Hepatocyte (in vitro differentiated cells): ENCODE results near the gene WDR81. TPM values are rescaled to one million over a fixed set of nuclear protein-coding genes. Genes with fewer than 3 reads are reported as not detected.
A peak's percentile ranks its signal among the peaks of the same experiment; 100 is the strongest.

Experiments
- DNase-seq: peaks from one replicate; pipeline ENCODE4 v3.0.0-alpha.2; 2016; ENCODE audit warnings: low spot score
- H2AFZ ChIP-seq: fragments of 200-600 bp; sonication (generic); 2 replicates; pipeline ENCODE4 v1.6.0; 2016; ENCODE audit warnings: antibody characterized with exemption, mild to moderate bottlenecking
- H3K27ac ChIP-seq: fragments of 200-600 bp; sonication (generic); 2 replicates; pipeline ENCODE4 v1.5.1; 2016; ENCODE audit warnings: mild to moderate bottlenecking
- H3K27me3 ChIP-seq: fragments of 200-600 bp; sonication (generic); 2 replicates; pipeline ENCODE4 v1.6.1; 2016
- H3K36me3 ChIP-seq: fragments of 200-600 bp; sonication (generic); replicated peaks from 2 replicates; pipeline ENCODE4 v1.5.1; 2016; ENCODE audit warnings: low read depth; ENCODE audit not compliant: insufficient read depth
- H3K4me1 ChIP-seq: fragments of 200-600 bp; sonication (generic); 2 replicates; pipeline ENCODE4 v1.5.1; 2016; ENCODE audit warnings: mild to moderate bottlenecking, moderate library complexity; ENCODE audit not compliant: insufficient read depth
- H3K4me2 ChIP-seq: fragments of 200-600 bp; sonication (generic); 2 replicates; pipeline ENCODE4 v1.6.0; 2016
- H3K4me3 ChIP-seq: fragments of 200-600 bp; sonication (generic); 2 replicates; pipeline ENCODE4 v1.5.1; 2016; ENCODE audit warnings: mild to moderate bottlenecking
- H3K79me2 ChIP-seq: fragments of 200-600 bp; sonication (generic); 2 replicates; pipeline ENCODE4 v1.6.0; 2017; ENCODE audit warnings: mild to moderate bottlenecking
- H3K9me2 ChIP-seq: fragments of 200-600 bp; sonication (generic); replicated peaks from 2 replicates; pipeline ENCODE4 v1.6.0; 2017; ENCODE audit warnings: mild to moderate bottlenecking; ENCODE audit not compliant: insufficient read depth
- H3K9me3 ChIP-seq: fragments of 200-600 bp; sonication (generic); 2 replicates; pipeline ENCODE4 v1.5.1; 2016; ENCODE audit warnings: low read depth, mild to moderate bottlenecking
- H4K20me1 ChIP-seq: fragments of 200-600 bp; sonication (generic); 2 replicates; pipeline ENCODE4 v1.6.0; 2016; ENCODE audit warnings: mild to moderate bottlenecking; ENCODE audit not compliant: insufficient read depth, poor library complexity, severe bottlenecking
- EZH2 ChIP-seq: fragments of 200-600 bp; sonication (generic); IDR thresholded peaks from 2 replicates; pipeline ENCODE4 v1.6.1; 2016; ENCODE audit warnings: antibody characterized with exemption, mild to moderate bottlenecking, borderline replicate concordance
- EZH2phosphoT487 ChIP-seq: fragments of 200-600 bp; sonication (generic); IDR thresholded peaks from one replicate; pipeline ENCODE4 v1.6.1; 2018; ENCODE audit warnings: antibody characterized with exemption, mild to moderate bottlenecking, low read depth, moderate library complexity; ENCODE audit not compliant: unreplicated experiment, severe bottlenecking
- WGBS: methylation state at CpG from one replicate; pipeline ENCODE4 v1.1.6; 2016; ENCODE audit warnings: low lambda C conversion rate; ENCODE audit errors: missing lambda C conversion rate; 5-methylcytosine and 5-hydroxymethylcytosine counted together
- polyA plus RNA-seq: library from polyadenylated mRNA; unstranded; fragments of >200 nt; fragmentation: Nextera tagmentation; extraction: Ambion mirVana; gene quantifications from 2 replicates; pipeline ENCODE4 v1.2.1, GENCODE V29; 2016
- total RNA-seq: library from RNA; depleted of rRNA; stranded (reverse); fragments of >200 nt; gene quantifications from 2 replicates; pipeline ENCODE4 v1.2.3, GENCODE V29; 2014
- TF ChIP-seq, protein P1 (sequence below): fragments of 200-600 bp; sonication (generic); IDR thresholded peaks from 2 replicates; pipeline ENCODE4 v1.5.1; 2016; ENCODE audit warnings: antibody characterized with exemption, mild to moderate bottlenecking; ENCODE audit not compliant: poor library complexity

The WDR81 gene
- total and polyA plus RNA-seq, 2 experiments from 2014 or later, result 24.0 to 24.4 TPM

DNA sequence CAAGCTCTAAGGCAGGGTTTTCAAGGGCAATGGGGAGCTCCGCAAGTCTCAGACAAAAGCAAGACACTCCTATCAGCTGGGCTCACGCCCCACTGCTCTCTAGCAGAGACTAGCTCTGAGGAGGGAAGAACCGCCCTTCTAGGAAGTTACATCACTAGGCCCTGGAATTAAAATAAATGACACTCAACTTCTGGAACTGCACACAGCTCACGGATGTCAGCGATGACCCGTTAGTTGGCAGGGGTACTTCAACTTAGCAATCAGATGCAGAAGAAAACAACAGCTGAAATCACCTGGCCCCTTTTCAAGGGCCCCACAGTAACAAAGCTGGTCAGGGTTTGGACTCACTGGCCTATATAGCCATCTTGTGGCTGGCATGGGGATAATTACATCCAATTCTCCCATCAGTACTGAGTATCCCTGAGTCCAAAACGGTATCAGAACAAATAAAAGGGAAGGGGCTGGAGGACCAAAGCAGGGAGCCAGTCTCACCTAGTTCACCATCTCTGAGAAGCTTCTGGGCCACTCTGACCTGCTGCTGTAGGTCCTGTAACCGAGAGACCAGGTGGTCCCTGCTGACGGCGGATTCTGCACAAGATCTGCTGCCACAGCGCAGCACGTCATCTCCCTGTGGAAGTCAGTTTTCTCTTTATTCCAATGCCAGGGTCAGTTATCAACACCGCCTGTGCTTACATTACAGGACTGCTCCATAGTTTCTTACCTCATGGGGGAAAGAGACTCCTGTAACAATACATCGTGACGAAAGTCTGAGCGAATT is 59.5 kb downstream of the WDR81 start:
- 74% methylated on average over 16 of the region's 16 CpGs for WGBS
- no peak overlapping the region for H2AFZ ChIP-seq
- H4K20me1 ChIP-seq, result no peaks in the 10 kb centered on the region
- peak overlapping the region; percentile 93 for H3K27ac ChIP-seq
- peak; percentile 77 for DNase-seq
- no peaks in the 10 kb centered on the region for H3K9me3 ChIP-seq
- H3K27me3 ChIP-seq, result no peaks in the 10 kb centered on the region
- no peaks in the 10 kb centered on the region for H3K9me2 ChIP-seq
- H3K4me1 ChIP-seq, result peaks cover 36% of the 10 kb centered on the region
- TF ChIP-seq EZH2 (no peak), EZH2phosphoT487 (no peak)
- TF ChIP-seq, protein P1, sequence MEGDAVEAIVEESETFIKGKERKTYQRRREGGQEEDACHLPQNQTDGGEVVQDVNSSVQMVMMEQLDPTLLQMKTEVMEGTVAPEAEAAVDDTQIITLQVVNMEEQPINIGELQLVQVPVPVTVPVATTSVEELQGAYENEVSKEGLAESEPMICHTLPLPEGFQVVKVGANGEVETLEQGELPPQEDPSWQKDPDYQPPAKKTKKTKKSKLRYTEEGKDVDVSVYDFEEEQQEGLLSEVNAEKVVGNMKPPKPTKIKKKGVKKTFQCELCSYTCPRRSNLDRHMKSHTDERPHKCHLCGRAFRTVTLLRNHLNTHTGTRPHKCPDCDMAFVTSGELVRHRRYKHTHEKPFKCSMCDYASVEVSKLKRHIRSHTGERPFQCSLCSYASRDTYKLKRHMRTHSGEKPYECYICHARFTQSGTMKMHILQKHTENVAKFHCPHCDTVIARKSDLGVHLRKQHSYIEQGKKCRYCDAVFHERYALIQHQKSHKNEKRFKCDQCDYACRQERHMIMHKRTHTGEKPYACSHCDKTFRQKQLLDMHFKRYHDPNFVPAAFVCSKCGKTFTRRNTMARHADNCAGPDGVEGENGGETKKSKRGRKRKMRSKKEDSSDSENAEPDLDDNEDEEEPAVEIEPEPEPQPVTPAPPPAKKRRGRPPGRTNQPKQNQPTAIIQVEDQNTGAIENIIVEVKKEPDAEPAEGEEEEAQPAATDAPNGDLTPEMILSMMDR, result peak; percentile 77
- no peaks in the 10 kb centered on the region for H3K79me2 ChIP-seq
- H3K4me2 ChIP-seq, result peak overlapping the region; percentile 40
- no peaks in the 10 kb centered on the region for H3K36me3 ChIP-seq
- H3K4me3 ChIP-seq, result no peak overlapping the region

GRCh38 chr17:1785930-1786329 is 61.4 kb downstream of the WDR81 start:
- H3K27ac ChIP-seq, result peak overlapping the region; percentile 89

DNA sequence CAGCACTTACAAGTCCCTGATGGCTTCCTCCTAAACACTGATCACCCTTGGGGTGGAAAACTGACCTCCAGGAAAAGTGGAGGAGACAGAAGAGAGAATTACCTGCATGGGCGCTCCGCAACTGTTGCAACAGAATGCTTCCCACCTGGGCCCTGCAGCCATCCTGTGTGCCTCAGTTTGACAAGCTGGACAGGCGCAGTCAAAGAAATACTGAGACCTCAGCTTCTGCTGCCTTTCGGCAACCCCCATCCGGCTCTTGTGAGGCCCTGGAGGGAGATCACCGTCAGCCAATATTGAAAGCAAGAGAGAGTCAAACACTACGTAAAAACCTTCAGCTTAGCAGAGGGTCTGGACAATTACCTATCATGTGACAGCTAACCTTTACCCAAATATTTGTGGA is 62.2 kb downstream of the WDR81 start:
- DNase-seq, result no peak
- no peaks in the 10 kb centered on the region for H3K9me3 ChIP-seq
- no peaks in the 10 kb centered on the region for H3K79me2 ChIP-seq
- H3K27me3 ChIP-seq, result no peaks in the 10 kb centered on the region
- H3K36me3 ChIP-seq, result no peaks in the 10 kb centered on the region
- no peak overlapping the region for H3K4me3 ChIP-seq
- no peaks in the 10 kb centered on the region for H3K9me2 ChIP-seq
- H2AFZ ChIP-seq, result no peak overlapping the region
- H4K20me1 ChIP-seq, result no peaks in the 10 kb centered on the region
- H3K27ac ChIP-seq, result peak overlapping the region; percentile 89
- H3K4me1 ChIP-seq, result peaks cover 26% of the 10 kb centered on the region
- WGBS, result 79% methylated on average over 7 of the region's 7 CpGs
- H3K4me2 ChIP-seq, result peak overlapping the region; percentile 41
- TF ChIP-seq EZH2phosphoT487 (no peak), EZH2 (no peak)
- TF ChIP-seq, protein P1, result no peak

More at GRCh38 chr17:1785930-1786329, 61.4 kb downstream of the WDR81 start:
- H3K9me3 ChIP-seq, result no peaks in the 10 kb centered on the region
- no peak for TF ChIP-seq EZH2
- TF ChIP-seq, protein P1, result no peak
- no peak for TF ChIP-seq EZH2phosphoT487
- H3K4me1 ChIP-seq, result peaks cover 26% of the 10 kb centered on the region
- H3K27me3 ChIP-seq, result no peaks in the 10 kb centered on the region
- H3K79me2 ChIP-seq, result no peaks in the 10 kb centered on the region
- no peak for DNase-seq
- H3K4me2 ChIP-seq, result no peak overlapping the region
- H3K36me3 ChIP-seq, result no peaks in the 10 kb centered on the region
- H3K9me2 ChIP-seq, result no peaks in the 10 kb centered on the region
- WGBS, result 94% methylated on average over 4 of the region's 4 CpGs
- no peak overlapping the region for H3K4me3 ChIP-seq
- H2AFZ ChIP-seq, result no peak overlapping the region
- H4K20me1 ChIP-seq, result no peaks in the 10 kb centered on the region
